GM21381 (cell line): ENCODE measurements around the gene UGT1A10.
"Not testable (repeated sequence)": the region's sequence is repeated elsewhere in the genome, so short reads cannot be mapped to it uniquely, and the experiment has no call there.

Source experiments
- ATAC-seq: cut with Tn5 transposase; IDR thresholded peaks from one replicate; pipeline ENCODE4 v1.9.1; 2021; ENCODE audit warnings: mild to moderate bottlenecking, moderate library complexity; ENCODE audit not compliant: unreplicated experiment

UGT1A10 gene

DNA sequence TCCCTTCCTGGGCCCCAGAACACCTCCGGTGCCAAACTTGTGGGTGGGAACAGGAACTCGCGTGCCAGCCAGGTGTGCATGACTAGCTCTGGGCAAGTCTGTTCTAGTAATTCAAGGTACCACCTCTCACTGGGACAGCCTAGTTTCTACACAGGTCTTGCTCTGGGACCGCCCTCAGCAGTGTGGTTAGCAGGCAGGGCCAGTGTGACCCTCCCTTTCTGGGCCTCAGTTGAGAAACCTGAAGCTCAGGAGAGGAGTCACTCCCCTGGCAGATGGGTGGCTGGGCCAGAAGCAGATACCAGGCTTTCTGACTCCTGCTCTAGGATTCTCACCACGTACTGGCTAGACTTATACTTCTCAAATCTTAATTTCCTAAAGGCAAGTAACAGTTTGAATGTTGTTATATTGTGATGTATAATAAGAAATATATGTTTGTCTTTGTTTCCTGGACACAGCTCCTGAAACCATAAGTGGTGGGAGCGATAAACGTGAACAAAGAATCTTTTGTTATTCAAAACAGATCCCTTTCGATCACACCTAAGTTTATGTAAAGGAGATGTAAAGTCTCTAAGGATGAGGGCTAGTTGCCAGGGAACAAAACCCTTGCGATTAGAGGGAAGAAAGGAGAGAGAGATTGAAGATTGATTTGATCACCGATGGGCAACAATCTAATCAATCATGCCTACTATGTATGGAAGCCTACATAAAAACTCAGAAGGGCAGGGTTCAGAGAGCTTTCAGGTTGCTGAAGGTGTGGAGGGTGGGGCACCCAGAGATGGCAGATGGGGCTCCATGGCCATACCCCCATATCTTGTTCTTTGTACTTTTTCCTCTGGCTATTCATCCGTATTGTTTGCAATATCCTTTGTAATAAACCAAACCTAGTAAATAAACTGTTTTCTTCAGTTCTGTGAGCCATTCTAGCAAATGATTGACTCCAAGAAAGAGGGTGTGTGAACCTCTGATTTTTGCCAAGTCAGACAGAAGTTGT lies 55.5 kb downstream of the UGT1A10 start:
- no peak for ATAC-seq

DNA sequence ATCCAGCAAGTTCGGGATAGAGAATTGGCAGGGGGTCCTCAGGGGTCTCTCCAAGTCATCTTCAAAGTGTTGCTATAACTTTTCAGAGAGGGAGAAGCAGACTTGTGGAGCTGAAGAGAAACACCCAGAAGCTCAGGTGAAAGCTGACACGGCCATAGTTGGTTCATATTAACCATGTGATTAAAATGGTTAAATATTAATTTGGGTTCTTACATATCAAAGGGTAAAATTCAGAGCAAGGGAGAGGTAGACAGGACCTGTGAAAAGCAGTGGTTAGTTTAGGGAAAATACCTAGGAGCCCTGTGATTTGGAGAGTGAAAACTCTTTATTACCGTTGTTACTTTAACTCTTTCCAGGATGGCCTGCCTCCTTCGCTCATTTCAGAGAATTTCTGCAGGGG lies 56.4 kb downstream of the UGT1A10 start, which contains the start of gene UGT1A6:
Gene UGT1A6 (plus strand): TSS at position 243 of the 400 bp plus-strand sequence. CDS start 115 bp downstream, at position 358.
- no peak for ATAC-seq

DNA sequence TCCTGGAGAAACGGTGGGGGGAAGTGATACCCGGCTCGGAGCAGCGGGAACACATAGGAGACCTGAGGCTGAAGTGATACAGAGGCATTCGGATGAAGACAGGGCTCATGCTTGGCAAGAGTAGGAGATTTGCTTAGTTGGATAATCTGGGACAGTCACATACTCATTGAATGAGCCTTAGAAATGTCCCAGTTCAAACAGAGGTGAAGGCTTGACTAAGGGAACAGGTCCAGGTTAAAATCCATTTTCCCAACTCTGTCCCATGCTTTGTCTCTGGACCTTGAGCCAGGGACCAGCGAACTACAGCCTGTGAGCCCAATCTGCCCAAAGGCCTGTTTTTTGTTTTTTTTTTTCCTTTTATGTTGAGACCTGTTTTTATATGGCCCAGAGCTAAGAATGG lies 57.7 kb downstream of the UGT1A10 start:
- ATAC-seq = no peak

DNA sequence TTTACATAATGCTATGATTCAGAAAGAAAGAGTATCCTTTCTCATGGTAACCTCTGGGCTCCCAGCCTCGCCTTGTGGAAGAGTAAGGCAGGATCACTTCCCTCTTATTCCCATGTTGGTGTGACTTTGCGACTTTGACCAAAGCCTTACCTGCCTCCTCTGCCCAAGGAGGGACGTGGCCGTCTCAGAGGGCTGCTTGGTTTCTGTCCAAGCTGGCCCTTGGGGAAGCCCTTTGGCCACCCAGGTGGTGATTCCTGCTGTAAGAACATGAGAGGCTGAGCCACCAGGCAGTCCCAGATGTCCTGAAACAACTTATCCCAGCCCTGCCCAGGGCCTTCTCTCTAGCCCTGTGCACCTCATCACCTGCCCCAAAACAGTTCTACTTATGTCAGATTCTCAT lies 62.5 kb downstream of the UGT1A10 start:
- no peak for ATAC-seq

DNA sequence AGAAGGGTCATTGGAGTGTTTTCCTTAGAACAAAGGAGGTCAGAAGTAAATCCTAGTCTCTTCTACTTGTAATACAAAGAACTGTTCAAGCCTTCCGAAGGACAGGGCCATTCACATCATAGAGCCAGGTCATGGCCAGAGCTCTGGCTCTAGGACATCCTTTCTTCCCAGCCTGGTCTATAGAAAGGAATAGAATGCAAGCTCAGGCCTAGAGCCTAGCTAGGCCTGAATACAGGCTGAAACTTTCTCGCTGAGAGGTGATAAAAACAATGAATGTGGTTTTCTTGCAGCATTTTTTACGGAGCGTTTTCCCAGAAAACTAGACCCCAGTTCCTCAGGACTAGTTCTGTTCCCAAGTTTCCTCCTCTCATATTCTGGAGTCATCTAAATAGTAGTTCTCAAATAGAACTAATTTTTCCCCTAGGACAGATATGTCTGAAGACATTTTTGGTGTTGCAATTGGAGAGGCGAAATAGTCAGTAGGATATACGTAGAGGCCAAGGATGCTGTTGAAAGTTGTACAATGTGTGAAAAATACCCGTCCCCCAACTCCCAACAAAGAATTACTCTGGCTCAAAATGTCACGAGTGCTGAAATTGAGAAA lies 63.3 kb downstream of the UGT1A10 start:
- no peak for ATAC-seq

DNA sequence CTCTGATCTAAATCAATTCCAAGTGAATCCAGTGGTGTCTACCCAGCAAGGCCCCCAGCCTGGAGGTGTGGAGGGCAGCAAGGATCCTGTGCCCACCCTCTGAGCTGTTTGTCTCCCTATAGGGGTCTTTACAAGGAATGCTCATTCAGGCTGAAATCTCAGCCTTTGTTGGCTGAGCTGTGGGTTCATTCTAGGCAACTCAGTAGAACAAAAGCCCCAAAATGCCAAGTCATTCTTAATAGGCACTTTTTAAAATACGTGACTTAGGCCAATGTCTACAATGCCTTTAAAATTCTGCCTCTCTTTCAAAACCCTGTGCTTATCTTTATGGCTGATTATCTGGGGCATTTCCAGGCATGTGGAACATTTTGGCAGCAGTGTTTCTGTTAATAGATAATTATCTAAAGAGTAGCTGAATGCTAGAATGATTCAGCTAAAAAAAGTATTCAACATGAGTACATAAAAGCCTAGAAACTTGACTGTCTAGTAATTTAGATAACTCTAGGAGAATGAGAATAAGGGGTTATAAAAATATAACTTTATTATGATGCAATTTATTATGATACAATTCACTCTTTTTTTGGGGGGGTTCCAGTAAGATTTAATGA lies 63.9 kb downstream of the UGT1A10 start:
- ATAC-seq = no peak

DNA sequence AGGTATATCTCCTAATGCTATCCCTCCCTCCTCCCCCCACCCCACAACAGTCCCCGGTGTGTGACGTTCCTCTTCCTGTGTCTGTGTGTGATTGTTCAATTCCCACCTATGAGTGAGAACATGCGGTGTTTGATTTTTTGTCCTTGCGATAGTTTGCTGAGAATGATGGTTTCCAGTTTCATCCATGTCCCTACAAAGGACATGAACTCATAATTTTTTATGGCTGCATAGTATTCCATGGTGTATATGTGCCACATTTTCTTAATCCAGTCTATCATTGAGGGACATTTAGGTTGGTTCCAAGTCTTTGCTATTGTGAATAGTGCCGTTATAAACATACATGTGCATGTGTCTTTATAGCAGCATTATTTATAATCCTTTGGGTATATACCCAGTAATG lies 64.6 kb downstream of the UGT1A10 start:
- ATAC-seq = not testable (repeated sequence)

DNA sequence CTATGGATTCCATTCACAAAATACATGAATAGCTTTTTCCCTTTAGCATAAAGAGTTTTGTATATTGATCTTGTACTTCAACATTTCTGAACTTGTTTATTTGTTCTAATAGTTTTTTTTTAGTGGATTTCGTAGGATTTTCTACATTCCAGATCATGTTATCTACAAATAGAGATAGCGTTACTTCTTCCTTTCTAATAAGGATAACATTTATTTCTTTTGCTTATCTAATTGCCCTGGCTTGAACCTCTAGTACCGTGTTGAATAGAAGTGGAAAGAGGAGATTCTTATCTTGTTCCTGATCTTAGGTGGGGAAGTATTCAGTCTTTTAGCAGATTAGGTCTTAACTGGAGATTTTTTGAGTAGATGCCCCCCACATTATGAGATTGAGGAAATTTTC lies 66.0 kb downstream of the UGT1A10 start:
- no peak for ATAC-seq

DNA sequence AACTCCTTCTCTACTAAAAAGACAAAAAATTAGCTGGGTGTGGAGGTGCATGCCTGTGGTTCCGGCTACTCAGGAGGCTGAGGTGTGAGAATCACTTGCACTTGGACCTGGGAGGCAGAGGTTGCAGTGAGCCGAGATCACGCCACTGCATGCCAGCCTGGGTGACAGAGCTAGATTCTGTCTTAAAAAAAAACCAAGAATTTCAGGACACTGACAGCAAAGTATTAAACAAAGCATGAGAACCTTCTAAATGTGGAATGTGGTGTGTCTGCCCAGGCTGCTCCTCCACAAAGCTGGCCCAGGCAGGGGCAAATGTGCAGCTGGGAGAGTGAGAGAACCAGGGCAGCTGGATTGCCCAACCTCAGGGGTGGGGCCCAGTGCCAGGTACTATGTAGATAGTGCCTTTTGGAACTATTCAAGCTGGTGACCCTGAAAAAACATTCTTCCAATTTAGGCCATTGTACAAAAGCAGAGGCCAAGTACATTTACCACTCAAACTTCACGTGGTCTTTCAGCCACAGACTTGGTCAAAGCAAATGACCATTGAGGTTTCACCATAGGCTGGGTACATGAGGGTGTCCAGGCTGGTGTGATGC lies 69.8 kb downstream of the UGT1A10 start:
- ATAC-seq = no peak

DNA sequence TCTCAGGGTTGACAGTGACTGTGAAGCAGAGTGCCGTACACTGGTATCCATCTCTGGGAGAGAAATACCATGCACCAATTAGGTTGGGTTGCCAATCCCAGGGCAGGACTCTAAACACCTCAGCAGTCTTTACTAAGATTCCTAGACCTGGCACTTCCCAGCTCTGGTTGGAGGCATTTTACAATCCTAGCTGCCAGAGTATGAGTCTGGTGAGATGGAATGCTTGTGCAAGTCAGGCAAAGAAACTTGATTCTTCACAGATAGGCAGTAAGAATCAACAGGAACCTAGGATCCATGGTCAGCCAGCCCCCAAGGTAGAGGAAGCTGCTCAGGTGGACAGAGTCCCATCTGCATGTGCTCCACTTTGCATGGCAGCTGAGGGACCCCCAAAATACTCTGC lies 70.5 kb downstream of the UGT1A10 start:
- no peak for ATAC-seq

DNA sequence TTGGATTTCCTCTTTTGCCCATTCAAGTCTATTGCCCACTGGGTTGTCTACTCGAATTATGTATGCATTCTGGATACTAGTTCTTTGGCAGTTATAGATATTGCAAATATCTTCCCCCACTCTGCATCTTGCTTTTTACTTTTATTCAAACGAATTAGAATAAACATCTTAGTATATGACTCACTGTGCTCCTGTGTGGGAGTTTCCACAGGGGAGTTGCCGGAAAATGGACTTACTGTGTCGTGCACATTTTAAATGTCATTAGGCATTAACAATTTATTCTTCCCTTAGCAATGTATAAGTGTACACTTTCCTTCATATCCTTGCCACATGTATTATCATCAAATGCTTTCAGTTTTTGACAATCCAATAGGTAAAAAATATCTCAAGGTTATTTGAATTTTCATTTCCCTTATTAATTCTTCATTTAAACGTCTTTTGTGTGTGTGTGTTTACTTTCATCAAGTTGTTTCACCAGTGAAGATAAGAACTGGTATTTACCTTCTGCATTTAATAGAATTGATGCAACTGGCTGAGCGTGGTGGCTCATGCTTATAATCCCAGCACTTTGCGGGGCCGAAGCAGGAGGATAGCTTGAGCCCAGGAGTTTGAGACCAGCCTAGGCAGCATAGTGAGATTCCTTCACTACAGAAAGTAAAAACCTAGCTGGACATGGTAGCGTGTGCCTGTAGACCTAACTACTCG lies 71.8 kb downstream of the UGT1A10 start:
- ATAC-seq = no peak

DNA sequence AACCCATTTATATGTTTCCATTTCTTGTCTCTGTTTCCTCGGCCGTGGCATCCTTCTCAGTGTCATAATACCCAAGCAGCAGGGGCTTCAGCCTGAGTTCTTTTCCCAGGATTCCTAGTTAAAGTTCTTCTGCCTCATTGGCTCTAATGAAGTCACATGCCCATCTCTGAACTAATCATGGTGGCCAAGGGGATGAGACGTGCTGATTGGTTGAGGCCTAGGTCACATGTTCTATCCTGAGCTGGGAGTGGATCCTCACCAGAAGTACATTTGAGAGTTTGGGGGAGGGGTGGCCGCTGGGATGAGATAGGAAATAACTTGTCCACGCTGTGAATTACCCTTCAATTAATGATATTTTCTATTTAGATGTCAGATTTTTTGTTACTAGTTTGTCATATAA lies 72.7 kb downstream of the UGT1A10 start:
- ATAC-seq = no peak

DNA sequence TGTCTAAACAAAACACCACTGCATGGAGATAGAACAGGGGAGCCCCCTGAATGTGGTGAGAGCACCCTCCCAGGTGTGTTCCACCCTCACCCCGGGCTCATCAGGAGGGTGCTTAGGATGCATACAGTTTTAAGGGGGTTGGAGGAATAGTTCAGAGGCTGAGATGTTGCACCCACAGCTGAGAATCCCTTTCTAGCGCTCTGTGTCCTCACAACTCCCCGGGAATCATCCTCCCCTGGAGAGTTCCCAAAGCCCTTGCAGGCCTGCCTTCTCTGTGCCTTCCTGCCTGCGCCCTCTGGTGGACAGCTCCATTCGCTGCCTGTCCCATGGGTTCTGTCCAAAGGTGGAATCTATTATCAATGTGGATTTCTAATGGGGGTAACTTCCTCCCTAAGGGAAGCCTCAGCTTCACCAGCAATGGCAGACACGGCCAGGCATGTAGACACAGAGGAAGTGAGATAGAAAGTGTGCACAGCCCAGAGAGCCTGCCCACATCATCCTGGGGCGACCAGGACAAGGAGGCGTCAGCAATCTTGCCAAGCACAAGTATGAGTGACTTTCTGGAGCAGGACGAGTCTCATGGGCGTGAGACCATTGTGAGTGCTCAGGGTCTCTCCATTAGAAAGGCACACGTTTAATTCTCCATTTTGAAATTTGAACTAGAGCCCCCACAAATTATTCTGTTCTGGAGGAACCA lies 75.2 kb downstream of the UGT1A10 start:
- no peak for ATAC-seq

DNA sequence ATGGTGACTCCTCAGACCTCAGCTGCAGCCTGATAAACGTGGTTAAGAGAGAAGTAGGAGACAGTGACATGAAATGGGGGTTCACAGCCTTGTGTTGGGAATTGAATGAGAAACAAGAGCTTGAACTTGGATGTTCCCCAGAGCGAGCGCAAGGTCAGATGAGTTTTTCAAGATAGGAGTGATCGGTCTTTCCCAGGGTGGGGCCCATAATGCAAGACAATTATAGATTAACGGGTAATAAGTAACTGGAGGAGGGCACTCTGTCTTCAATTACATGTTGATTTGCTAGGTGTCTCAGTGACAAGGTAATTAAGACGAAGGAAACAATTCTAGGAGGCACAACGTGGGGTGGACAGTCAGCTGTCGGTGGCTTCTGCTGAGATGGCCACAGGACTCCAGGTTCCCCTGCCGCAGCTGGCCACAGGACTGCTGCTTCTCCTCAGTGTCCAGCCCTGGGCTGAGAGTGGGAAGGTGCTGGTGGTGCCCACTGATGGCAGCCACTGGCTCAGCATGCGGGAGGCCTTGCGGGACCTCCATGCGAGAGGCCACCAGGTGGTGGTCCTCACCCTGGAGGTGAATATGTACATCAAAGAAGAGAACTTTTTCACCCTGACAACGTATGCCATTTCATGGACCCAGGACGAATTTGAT lies 76.5 kb downstream of the UGT1A10 start, which contains the start of gene UGT1A5:
Gene UGT1A5 (plus strand): TSS at position 297 of the 651 bp plus-strand sequence. CDS start 85 bp downstream, at position 382.
- ATAC-seq = no peak

DNA sequence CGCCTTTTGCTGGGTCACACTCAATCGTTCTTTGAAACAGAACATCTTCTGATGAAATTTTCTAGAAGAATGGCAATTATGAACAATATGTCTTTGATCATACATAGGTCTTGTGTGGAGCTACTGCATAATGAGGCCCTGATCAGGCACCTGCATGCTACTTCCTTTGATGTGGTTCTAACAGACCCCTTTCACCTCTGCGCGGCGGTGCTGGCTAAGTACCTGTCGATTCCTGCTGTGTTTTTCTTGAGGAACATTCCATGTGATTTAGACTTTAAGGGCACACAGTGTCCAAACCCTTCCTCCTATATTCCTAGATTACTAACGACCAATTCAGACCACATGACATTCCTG lies 77.0 kb downstream of the UGT1A10 start:
- no peak for ATAC-seq

DNA sequence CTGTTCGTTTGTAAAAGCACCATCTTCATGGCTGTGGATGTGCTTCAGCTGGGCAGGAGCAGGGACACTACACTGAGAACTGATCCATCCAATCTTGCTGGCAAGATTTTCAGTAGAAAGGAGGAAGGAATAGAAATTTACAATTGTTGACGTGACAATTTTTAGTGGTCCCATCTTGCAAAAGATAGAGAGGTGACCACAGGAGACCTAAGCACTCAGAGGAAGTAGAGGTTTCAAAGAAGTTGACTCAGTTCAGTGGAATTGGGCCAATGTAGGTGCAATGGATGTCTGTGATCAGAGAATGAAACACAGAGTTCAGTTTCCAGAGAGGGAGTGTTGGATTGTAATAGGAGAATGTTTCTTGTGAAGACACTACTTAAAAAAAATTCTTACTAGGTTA lies 77.9 kb downstream of the UGT1A10 start:
- no peak for ATAC-seq

DNA sequence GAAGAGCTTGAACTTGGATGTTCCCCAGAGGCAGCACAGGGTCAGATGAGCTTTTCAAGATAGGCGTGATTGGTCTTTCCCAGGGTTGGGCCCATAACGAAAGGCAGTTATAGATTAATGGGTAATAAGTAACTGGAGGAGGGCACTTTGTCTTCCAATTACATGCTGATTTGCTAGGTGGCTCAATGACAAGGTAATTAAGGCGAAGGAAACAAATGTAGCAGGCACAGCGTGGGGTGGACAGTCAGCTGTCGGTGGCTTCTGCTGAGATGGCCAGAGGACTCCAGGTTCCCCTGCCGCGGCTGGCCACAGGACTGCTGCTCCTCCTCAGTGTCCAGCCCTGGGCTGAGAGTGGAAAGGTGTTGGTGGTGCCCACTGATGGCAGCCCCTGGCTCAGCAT lies 82.3 kb downstream of the UGT1A10 start, which contains the start of gene UGT1A4:
Gene UGT1A4 (plus strand): TSS at position 185 of the 400 bp plus-strand sequence. CDS start 85 bp downstream, at position 270.
- no peak for ATAC-seq

DNA sequence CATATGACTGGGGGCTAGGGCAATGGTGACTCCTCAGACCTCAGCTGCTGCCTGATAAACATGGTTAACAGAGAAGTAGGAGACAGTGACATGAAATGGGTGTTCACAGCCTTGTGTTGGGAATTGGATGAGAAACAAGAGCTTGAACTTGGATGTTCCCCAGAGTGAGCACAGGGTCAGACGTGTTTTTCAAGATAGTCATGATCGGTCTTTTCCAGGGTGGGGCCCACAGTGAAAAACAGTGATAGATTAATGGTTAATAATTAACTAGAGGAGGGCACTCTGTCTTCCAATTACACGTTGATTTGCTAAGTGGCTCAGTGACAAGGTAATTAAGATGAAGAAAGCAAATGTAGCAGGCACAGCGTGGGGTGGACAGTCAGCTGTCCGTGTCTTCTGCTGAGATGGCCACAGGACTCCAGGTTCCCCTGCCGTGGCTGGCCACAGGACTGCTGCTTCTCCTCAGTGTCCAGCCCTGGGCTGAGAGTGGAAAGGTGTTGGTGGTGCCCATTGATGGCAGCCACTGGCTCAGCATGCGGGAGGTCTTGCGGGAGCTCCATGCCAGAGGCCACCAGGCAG lies 92.6 kb downstream of the UGT1A10 start, which contains the start of gene UGT1A3:
Gene UGT1A3 (plus strand): TSS at position 320 of the 579 bp plus-strand sequence. CDS start 85 bp downstream, at position 405.
- ATAC-seq = no peak
